ENCODE results near the gene ACVR2A. TPM values are rescaled to one million over a fixed set of nuclear protein-coding genes. Genes with fewer than 3 reads are reported as not detected.

ACVR2A gene
- total RNA-seq, 1 donor from 2014 or later, result 11.1 TPM

DNA sequence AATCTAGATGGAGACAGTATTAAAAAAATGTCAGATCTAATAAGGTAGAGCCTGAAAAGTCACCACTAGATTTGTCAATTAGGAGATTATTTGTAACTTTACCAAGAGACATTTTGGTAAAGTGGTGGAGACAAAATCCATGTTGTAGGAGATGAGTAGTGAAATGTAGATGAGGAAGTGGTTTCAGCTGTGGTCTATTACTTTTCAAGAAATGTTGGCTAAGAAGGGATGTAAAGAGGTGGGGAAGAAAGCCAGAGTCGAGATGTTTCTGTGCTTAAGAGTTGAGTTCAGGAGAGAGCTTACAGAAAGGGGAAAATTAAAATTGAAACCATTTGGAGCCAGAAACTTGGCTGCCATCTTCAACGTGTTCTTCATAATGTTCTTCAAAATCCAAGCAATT, 22.2 kb downstream of the ACVR2A start:
- no peaks in the 10 kb centered on the region for H3K36me3 ChIP-seq
- TF ChIP-seq, protein P1, sequence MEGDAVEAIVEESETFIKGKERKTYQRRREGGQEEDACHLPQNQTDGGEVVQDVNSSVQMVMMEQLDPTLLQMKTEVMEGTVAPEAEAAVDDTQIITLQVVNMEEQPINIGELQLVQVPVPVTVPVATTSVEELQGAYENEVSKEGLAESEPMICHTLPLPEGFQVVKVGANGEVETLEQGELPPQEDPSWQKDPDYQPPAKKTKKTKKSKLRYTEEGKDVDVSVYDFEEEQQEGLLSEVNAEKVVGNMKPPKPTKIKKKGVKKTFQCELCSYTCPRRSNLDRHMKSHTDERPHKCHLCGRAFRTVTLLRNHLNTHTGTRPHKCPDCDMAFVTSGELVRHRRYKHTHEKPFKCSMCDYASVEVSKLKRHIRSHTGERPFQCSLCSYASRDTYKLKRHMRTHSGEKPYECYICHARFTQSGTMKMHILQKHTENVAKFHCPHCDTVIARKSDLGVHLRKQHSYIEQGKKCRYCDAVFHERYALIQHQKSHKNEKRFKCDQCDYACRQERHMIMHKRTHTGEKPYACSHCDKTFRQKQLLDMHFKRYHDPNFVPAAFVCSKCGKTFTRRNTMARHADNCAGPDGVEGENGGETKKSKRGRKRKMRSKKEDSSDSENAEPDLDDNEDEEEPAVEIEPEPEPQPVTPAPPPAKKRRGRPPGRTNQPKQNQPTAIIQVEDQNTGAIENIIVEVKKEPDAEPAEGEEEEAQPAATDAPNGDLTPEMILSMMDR (IDR thresholded peaks at IDR 0.05; ENCODE audit: borderline replicate concordance), result no peak
- H3K27ac ChIP-seq (replicated peaks), result no peak overlapping the region
- H3K9me3 ChIP-seq (replicated peaks), result no peaks in the 10 kb centered on the region
- no peak overlapping the region for H3K4me3 ChIP-seq
- no peaks in the 10 kb centered on the region for H3K27me3 ChIP-seq (ENCODE audit: low read depth)
- H3K4me1 ChIP-seq, result peaks cover 32% of the 10 kb centered on the region
- DNase-seq, result no peak
- intact Hi-C loops (cut with micrococcal nuclease), result no loop called here

- DNase-seq, result no peak
- Histone ChIP-seq H3K4me3 (no peak overlapping the region), H3K4me1 (peaks cover 17% of the 10 kb centered on the region), H3K27ac (replicated peaks) (no peak overlapping the region), H3K27me3 (ENCODE audit: low read depth) (no peaks in the 10 kb centered on the region), H3K36me3 (no peaks in the 10 kb centered on the region), H3K9me3 (replicated peaks) (no peaks in the 10 kb centered on the region)
- TF ChIP-seq, protein P1 (IDR thresholded peaks at IDR 0.05; ENCODE audit: borderline replicate concordance), result no peak
- intact Hi-C loops (cut with micrococcal nuclease), result no loop called here
These were observed 25.1 kb downstream of the ACVR2A start for GRCh38 chr2:147869934-147870333.

- intact Hi-C loops (cut with micrococcal nuclease), result no loop called here
- H3K9me3 ChIP-seq (replicated peaks), result no peaks in the 10 kb centered on the region
- H3K4me1 ChIP-seq, result peaks cover 43% of the 10 kb centered on the region
- no peaks in the 10 kb centered on the region for H3K36me3 ChIP-seq
- no peak overlapping the region for H3K4me3 ChIP-seq
- no peak for DNase-seq
- no peak overlapping the region for H3K27ac ChIP-seq (replicated peaks)
- H3K27me3 ChIP-seq (ENCODE audit: low read depth), result no peaks in the 10 kb centered on the region
- TF ChIP-seq, protein P1 (IDR thresholded peaks at IDR 0.05; ENCODE audit: borderline replicate concordance), result no peak
These were observed 28.1 kb downstream of the ACVR2A start for GRCh38 chr2:147872967-147873366.

DNA sequence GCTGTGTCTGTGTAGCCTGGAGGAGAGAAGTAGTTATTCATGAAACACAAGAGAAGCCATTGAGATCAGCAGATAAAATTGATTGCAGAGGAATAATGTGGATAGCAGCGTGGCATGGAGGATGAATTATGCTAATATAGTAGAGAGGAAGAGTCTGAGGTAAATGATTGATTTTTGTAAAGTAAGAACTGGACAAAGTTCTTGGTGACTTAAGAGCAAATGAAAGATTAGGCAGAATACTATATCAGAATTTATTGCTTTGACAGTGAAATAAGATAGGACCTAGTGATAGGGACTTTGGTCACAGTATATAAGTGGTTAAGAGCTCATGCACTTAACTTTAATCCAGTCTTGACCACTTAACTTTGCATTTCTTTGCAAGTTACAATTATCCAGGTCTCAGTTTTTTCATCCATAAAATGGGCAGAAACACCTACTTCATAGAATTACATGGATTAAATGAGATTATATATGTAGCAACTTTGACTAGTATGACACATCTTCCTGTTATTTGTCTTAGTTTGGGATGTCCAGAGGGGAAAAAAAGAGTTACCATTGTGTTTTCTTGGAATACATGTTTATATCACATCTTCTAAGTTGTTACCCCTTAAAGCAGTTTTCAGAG, 29.1 kb downstream of the ACVR2A start:
- intact Hi-C loops (cut with micrococcal nuclease), result no loop called here
- H3K4me3 ChIP-seq, result no peak overlapping the region
- no peak overlapping the region for H3K27ac ChIP-seq (replicated peaks)
- no peaks in the 10 kb centered on the region for H3K36me3 ChIP-seq
- no peaks in the 10 kb centered on the region for H3K9me3 ChIP-seq (replicated peaks)
- H3K27me3 ChIP-seq (ENCODE audit: low read depth), result no peaks in the 10 kb centered on the region
- DNase-seq, result no peak
- TF ChIP-seq, protein P1 (IDR thresholded peaks at IDR 0.05; ENCODE audit: borderline replicate concordance), result no peak
- peaks cover 34% of the 10 kb centered on the region for H3K4me1 ChIP-seq

GRCh38 chr2:147879846-147880245, 35.0 kb downstream of the ACVR2A start:
- no peak for DNase-seq
- H3K27me3 ChIP-seq (ENCODE audit: low read depth), result no peaks in the 10 kb centered on the region
- H3K27ac ChIP-seq (replicated peaks), result no peak overlapping the region
- TF ChIP-seq, protein P1 (IDR thresholded peaks at IDR 0.05; ENCODE audit: borderline replicate concordance), result no peak
- intact Hi-C loops (cut with micrococcal nuclease), result no loop called here
- H3K9me3 ChIP-seq (replicated peaks), result no peaks in the 10 kb centered on the region
- no peaks in the 10 kb centered on the region for H3K36me3 ChIP-seq
- H3K4me1 ChIP-seq, result peaks cover 71% of the 10 kb centered on the region
- no peak overlapping the region for H3K4me3 ChIP-seq

Data from left ventricle myocardium inferior (tissue), 1 donor.